ENCODE data around the gene CASP9.
"Not testable (repeated sequence)": the region's sequence is repeated elsewhere in the genome, so short reads cannot be mapped to it uniquely, and the experiment has no call there.

Gene CASP9

DNA sequence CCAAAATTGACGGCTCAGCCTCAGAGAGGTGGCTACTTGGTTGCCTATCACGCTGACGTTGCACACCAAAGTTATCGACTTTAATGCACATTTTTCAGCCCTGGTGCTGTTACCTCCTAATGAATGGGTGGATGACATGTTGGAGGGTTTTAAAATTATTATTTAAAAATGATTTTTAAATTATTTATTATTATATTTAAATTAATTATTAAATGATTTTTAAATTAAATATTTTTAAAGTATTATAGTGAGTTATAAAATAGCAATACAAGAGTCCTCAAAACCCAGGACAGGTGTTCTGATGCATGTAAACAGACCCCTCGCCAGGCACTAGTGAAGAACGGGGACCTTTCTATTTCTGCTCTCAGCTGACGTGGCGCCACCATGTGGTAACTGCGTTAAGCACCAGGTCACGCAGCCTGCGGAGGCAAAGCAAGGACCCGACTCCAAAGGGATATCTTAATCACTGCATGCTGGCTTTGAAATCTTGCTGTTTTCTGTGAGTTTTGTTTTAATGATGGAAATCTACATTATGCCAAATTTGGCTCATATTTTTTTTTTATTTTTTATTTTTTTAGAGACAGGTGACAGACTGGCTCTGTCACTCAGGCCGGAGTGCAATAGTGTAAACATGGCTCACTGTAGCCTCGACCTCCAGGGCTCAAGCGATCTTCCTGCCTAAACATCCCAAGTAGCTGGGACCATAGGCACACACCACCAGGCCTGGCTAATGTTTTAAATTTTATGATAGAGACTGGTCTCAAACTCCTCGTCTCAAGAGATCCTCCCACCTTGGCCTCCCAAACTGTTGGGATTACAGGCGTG, 22.6 kb downstream of the CASP9 start:
- DNase-seq (ENCODE audit: low read depth in 2 of 2, low spot score in 1 of 2) = peak in 1 of 2 donors; percentile 7

DNA sequence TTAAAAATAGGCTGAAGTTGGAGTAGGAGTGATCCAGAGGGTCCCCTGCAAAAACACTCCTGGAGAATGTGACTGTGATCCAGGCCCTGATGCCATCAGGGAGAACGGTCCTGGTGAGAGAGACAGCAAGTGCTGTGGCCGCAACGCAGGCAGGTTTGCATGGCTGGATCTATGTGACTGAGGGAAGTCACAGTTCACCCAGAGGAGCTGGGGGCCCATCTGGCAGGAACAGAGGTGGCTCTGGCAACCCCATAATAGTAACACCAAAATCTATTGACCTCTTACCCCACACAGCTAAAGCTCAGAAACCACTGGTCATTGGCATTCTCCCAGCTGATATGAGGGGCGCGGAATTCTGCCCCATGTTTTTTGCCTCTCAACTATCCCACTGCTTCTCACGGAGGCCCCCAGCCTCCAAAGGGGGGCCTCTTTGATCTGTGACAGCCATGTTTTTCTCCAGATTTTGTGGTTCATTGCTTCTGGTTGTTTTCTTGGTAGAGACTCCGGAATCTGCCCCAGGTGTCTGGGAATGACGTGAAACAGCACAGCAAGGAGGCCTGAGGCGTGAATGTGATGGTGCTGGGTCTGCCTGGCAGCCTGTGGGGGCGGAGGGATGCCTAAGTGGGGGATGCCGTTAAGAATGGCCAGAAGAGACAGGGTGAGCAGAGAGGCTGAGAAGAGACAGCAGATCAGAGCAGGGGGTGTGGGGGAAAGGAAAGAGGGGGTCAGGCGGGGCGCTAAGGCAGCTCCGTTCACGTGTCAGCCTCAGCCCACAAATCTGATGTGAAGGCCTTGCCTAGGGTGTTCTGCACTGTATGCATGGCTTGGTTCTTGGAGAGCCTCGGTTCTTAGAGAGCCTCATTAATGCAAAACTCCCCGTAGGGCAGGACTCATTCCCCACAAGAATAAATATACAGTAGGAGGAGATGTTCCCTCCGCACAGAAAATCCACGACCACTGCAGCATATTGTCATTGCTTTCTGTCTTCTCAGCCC, 23.5 kb downstream of the CASP9 start:
- DNase-seq (ENCODE audit: low read depth in 2 of 2, low spot score in 1 of 2) = no peak

- no peak for DNase-seq (ENCODE audit: low read depth in 2 of 2, low spot score in 1 of 2)
These were observed 30.1 kb downstream of the CASP9 start for GRCh38 chr1:15493869-15494390.

GRCh38 chr1:15492596-15492995, 31.4 kb downstream of the CASP9 start:
- DNase-seq (ENCODE audit: low read depth in 2 of 2, low spot score in 1 of 2) = no peak

DNA sequence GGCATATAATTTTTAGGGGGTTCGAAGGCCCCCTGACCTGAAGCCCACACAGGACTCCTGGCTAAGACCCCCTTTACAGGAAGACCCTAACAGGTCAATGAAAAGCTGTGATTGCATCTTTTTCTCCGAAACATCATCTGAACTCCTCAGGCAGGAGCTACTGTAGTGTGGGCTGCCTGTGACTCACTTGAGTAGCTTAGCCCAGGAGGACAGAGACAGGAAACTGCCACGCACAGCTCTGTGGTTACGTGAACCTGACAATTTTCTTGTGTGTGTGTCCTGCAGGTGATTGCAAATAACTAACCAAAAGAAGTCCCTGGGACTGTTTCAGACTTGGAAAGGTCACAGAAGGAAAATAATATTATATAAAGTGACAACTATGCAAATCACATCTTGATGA, 33.0 kb downstream of the CASP9 start:
- DNase-seq (ENCODE audit: low read depth in 2 of 2, low spot score in 1 of 2) = not testable (repeated sequence)

DNA sequence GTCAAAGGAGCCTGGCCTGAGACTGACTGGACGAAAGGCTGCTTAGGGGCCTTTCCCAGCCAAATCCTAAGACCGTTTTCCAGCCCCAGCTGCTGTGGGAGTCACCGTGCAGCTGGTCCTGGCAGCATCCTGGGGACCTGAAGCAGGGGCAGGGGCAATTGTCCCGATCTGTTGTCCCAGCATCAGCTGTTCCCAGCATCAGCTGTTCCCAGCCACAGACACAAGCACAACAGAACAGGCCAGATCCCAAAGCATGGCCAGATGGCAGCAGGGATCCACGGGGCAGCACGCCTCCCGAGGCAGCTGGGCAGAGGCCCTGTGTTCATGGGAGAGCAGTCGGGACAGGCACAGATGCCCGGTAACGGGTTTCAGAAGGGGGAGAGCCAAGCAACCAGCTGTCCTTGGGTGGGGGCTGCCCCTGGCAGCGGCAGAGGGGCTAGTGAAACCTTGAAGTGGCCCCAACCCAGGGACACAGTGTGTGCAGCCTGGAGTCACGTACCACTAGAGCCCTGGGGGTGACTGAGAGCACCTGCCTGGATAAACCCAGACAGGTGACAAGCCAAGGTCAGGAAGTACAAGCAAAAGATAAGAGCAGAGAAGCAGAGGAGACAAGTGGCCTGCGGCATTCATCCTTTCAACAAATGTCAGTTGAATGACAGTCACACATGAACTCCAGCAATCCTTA, 34.8 kb downstream of the CASP9 start:
- no peak for DNase-seq (ENCODE audit: low read depth in 2 of 2, low spot score in 1 of 2)

DNA sequence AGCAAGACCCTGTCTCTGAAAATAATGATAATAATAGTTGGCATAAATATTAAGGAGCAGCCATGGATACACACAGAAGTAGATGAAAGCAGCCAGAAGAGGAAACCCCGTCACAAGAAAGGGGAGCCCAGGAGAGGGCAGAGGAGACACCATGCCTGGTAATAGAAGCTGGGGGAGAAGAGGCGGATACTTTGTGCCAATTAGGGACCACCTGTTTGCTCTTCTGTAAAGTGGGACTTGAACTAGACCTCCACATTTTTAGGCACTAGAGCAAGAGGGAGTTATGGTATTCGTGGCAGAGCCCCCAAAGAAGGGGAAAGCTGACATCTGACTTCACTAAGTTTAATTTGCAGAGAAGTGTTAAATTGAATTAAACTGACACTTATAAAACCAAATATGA, 35.6 kb downstream of the CASP9 start:
- DNase-seq (ENCODE audit: low read depth in 2 of 2, low spot score in 1 of 2) = no peak

GRCh38 chr1:15486844-15487610, 37.0 kb downstream of the CASP9 start:
- DNase-seq (ENCODE audit: low read depth in 2 of 2, low spot score in 1 of 2) = not testable (repeated sequence)

GRCh38 chr1:15485636-15486035, 38.4 kb downstream of the CASP9 start:
- no peak for DNase-seq (ENCODE audit: low read depth in 2 of 2, low spot score in 1 of 2)

DNA sequence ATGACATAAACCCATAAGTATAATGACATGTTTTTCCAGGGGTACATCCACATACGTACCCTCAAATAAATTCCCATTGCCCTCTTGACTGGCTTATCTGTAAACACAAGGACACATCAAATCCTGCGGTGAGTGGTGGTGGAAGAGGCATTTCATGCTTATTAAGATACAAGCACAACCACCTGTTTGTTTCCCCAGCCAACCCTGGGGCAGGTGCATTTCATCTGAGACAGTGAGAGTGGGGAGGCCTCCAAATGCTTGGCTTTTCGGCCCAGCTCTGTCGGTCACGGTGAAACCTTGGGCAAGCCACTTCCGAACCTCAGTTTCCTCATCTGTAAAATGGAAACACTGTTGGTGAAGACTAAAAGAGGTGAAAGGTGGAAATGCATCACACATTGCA, 39.6 kb downstream of the CASP9 start:
- not testable (repeated sequence) for DNase-seq (ENCODE audit: low read depth in 2 of 2, low spot score in 1 of 2)

GRCh38 chr1:15483971-15484370, 40.0 kb downstream of the CASP9 start:
- DNase-seq (ENCODE audit: low read depth in 2 of 2, low spot score in 1 of 2) = no peak

GRCh38 chr1:15482983-15483543, 41.0 kb downstream of the CASP9 start:
- DNase-seq (ENCODE audit: low read depth in 2 of 2, low spot score in 1 of 2) = not testable (repeated sequence)

- DNase-seq (ENCODE audit: low read depth in 2 of 2, low spot score in 1 of 2) = not testable (repeated sequence)
These were observed 41.6 kb downstream of the CASP9 start for GRCh38 chr1:15482455-15482854.

- DNase-seq (ENCODE audit: low read depth in 2 of 2, low spot score in 1 of 2) = no peak
These were observed 44.2 kb downstream of the CASP9 start for GRCh38 chr1:15479654-15480347.

DNA sequence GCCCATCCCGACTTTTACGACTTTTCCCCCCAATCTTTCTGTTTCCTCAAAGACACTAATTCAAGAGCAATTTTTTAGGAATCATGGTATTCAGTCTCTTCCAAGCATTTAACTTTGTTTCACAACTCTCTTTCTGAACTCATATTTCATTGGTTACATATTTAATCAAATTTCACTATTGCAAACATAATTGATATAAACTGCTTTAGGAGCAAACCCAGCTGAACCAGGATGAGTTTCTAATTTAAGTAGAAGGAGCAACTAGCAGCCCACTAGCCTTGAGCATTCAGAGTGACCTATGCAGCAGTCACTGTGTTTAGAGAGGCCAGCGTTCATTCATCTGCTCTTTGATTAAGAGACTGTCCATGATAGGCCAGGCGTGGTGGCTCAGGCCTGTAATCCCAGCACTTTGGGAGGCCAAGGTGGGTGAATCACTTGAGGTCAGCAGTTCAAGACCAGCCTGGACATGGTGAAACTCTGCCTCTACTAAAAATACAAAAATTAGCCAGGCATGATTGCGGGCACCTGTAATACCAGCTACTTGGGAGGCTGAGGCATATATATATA, 46.3 kb downstream of the CASP9 start:
- DNase-seq (ENCODE audit: low read depth in 2 of 2, low spot score in 1 of 2) = no peak

DNA sequence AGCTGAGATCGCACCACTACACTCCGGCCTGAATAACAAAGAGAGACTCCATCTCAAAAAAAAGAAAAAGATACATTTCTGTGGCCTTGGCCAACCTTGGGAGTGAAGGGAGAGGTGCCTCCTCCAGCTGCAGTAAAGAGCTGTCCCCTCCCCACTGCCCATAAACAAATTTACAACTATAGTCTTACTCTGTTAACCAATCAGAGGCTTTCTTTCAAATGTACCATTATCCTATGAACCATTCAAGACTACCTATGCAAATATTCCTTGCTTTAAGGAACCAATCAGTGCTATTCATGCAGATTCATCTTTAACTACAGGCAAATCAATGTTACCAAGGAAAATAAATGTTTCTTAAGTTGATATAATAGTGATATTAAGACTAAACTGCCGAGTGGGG, 47.1 kb downstream of the CASP9 start:
- DNase-seq (ENCODE audit: low read depth in 2 of 2, low spot score in 1 of 2) = no peak

- no peak for DNase-seq (ENCODE audit: low read depth in 2 of 2, low spot score in 1 of 2)
These were observed 48.2 kb downstream of the CASP9 start, which contains the start of gene CELA2B for GRCh38 chr1:15475752-15476314. TSS of gene CELA2B (plus strand) at chr1:15476104. CDS start at chr1:15476126, 22 bp downstream.

DNA sequence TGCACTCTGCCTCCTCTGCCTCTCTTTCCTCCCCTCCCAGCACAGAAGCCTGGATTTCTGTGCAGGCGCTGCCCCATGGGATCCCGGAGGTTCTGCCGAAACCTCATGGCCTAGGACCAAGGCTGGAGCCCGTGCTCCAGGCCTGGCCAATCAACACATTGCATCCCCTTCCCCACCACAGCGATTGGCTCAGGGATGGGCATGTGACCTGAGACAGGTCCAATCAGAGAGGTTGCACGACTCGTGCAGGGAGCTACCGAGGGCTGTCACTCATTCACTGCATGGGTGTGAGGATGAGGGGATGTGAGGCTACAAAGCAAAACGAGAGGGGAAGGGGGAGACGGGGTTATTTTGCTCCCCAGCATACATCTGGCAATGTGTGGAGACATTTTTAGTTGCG, 51.4 kb downstream of the CASP9 start:
- no peak for DNase-seq (ENCODE audit: low read depth in 2 of 2, low spot score in 1 of 2)

GRCh38 chr1:15471723-15472122, 52.3 kb downstream of the CASP9 start:
- not testable (repeated sequence) for DNase-seq (ENCODE audit: low read depth in 2 of 2, low spot score in 1 of 2)

All from stimulated activated CD8-positive, alpha-beta memory T cell treated with anti-CD3 and anti-CD28 coated beads, Interleukin-4, amount 100 ng/mL, for 4 hours (primary cell).